T-helper 22 cell (primary cell): ENCODE measurements around the gene TRABD2B.

ENCODE experiments used
- DNase-seq: peaks from one replicate; pipeline ENCODE4 v3.0.0-alpha.2; 2020; ENCODE audit warnings: low read depth

Gene TRABD2B

DNA sequence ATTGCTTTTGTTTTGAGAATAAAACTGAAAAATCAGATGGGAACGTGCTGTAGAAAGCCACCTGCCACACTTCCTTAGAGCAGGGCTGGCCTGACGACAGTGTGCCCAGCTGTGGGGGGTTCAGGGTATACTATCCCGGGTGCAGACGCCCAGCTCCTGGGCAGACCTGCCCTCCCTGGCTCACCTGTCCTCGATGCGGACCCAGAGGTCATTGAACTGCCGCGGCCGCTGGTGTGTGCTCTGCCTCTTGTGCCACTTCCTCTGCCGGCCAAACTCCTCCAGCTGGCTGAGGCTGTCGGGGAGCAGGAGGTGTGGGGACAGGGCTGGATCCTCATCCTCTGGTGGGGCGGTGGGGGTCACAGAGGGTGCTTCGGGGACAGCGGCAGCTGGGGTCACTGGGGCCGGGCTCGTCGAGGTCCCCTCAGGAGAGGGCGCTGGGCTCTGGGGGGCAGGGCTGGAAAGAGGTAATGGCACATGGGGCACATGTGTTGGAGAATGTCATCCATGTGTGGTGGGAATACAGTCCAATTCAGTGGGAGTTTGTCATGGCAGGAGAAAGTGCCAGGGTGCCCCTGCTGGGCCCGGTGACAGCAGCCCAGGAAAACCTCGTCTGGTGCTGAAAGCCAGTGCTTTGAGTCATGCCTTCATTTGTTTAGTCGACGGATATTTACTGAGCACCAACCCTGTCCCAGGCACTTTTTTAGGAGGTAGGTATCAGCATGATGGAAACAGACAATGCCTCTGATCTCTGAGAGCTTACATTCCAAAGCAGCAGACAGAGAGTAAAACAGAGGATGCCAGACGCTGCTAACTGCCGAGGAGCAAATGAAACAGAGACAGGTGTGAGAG lies 222.0 kb downstream of the TRABD2B start:
- DNase-seq: no peak

DNA sequence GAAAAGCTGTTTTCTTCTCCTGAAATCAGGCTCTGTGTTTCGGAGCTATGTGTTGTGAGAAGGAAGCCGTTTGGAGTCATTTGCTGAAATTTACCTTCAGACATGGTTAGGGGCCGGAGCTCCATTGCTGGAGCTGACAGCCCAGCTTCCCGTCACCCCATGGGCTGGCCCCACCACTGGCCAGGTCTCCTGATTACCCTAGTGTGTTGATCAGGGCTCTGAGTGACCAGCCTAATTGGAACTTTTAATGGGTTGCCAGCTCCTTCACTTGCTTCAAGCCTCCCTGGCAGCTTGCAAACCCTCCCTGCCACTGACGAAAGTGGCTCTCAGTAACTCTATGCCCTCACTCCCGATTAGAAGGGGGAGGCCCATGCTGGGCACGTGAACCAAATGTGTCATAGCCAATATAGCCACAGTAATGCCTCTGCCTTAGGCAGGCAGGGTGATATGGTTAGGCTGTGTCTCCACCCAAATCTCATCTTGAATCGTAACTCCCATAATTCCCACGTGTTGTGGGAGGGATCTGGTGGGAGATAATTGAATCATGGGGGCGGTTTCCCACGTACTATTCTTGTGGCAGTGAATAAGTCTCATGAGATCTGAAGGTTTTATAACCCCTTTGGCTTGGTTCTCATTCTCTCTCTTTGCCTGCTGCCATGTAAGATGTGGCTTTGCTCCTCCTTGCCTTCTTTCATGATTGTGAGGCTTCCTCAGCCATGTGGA lies 224.1 kb downstream of the TRABD2B start:
- no peak for DNase-seq

DNA sequence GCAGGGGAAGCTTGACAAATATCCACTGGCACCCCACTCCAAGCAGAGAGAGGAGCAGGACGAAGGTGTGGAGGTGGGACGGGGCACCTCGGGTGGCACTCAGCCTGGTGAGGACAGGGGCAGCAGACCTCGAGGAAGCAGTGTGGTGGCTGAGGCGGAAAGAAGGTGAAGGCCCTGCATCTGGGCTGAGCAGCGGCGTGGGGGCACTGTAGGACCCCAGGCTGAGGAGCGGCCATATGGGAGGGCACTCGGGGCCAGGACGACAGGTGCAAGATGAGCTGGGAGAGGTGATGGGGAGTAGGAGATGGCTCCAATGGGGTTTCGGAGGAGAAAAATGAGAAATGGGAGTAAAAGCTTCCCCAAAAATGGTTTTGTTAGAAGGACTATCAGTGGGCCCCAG lies 224.9 kb downstream of the TRABD2B start:
- DNase-seq: no peak

DNA sequence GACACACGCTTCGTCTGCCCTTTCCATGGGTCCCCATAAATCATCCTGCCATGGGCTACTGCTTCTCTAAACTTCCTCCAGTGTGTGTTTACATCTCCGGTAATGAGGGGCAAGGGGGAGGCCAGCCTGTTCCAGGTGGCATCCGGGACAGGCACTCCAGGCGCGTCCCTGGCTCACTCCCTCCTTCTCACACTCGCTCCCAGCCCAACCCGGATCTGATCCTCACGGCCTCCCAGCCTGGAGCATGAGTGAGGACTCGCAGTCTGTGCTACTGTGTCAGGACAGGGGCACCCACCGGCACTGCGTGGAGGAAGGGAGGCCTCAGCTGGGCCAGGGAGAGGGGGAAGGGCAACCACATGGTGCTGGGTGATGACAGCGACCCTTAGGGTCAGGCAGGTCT lies 225.4 kb downstream of the TRABD2B start:
- DNase-seq: no peak

DNA sequence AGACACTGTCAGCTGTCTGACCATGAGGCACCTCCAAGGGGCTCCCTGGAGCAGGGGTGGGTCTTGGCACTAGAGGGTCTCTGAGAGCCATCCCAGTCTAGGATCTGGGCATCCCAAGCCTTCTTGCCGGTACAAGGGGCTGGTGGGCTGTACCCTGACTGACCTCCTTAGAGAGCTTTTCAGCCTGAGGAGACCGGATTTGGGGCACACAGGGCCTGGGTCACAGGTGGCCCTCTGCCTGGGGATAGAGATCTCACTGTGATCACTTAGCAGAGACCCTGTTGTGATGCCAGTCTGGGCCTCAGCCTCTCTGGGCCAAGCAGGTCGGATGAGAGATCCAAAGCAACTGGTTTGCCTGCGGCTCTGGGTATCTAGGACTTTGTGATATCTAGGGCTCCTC lies 227.2 kb downstream of the TRABD2B start:
- DNase-seq: no peak

DNA sequence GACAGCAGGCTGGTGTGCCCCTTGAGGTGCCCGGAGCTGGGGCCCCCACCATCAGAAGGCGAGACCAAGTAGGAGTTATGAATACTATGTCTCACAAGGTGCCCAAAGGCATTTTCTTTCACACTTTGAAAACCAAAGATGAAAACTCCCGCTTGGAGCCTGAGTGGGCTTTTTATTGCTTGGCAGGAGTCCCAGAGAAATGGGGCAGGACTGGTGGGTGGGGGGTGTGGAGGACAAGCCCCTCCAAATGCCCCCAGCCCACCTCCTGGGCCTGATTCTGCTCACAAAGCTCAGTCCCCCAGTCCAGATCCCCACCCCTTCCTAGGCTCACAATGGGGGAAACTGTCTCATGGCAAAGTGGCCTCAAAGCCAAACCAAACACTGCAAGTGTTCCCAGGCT lies 227.9 kb downstream of the TRABD2B start:
- no peak for DNase-seq

DNA sequence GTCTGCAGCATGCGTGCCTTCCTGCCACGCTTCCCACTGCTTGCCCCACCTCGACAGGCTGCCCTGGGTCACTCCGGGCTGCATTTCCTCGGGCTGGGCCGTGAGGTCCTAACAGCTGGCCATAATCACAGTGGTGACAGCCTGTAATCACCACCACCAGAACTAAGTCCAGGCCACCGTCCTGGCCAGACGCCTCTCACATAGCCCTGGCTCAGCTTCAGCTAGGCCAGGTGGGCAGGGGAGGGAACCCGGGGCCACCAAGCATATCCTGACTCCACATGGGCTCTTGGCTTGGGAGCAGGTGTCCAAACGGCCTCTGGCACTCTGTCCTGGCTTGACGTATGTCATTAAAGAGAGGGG lies 229.5 kb downstream of the TRABD2B start:
- no peak for DNase-seq

DNA sequence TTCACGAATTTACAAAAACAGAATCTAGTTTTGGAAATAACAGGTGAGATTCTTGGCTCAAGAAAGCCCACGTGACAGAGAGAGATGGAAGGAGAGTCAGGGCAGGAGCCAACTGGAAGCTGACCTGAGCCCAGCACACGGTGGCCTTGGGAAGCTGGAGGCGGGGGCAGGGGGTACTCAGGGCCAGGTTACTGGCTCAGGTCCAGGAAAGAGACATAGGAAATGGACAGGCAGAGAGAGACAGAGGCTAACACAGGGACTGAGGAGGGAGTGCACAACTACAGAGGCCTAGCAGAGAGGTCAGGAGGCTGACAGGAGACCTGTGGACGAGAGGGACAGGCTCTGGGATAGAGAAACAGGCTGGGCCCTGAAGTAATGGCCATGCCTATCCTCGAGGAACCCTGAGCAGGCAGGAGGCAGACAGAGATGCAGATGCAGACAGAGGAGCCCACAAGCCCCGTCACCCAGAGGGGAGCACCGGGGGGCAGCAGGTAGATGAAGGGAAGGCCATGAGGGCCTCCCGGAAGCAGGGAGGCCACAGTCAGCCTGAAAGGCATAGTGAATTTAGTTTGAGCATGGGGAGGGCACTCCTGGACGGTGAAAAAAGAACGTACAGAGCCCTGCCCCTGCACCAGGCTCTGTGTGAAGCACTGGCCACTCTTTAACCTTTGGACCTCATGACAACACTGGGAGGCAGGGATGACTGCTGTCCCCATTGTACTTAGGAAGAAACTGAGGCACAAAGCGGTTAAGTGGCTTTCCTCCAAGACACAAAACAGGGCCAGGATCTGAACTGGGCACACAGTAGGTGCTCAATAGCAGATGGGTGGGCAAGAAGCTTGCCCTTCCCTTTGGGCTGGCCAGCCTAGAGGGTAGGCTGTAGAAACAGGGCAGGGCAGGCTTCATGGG lies 230.1 kb downstream of the TRABD2B start:
- DNase-seq: no peak

DNA sequence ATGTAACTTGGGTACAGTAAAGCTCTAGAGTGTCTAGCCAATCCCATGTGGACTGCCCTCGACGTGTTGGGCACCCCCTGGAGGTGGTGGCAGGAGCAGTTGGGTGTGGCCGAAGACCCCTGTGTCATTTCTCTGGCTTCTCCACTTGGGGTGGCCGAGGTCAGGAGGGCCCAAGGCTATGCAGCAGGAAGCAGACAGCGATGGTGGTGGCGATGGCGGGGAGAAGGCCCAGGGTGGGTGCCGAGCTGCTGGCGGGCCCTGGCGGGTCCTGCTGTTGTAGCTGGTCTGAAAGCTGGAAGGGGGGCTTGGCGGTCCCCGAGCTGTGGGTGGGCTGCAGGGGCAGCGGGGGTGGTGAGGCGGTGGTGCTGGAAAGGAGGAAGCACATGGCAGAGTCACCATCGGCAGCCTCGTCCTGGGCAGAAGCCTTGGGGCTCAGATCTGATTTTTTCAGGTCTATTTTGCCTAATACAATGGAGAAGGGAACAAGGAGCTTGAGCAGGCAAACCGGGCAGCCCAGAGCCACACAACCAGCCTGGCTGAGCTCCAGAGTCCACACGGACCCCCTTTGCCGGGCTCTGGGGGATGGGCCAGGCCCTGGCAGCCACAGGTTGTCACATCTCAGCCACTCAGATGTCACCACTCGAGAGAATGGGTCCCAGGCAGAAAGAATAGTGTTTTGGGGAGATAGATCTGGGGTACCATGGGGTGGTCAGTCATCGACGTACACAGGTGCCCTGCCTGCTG lies 231.3 kb downstream of the TRABD2B start:
- DNase-seq: no peak

DNA sequence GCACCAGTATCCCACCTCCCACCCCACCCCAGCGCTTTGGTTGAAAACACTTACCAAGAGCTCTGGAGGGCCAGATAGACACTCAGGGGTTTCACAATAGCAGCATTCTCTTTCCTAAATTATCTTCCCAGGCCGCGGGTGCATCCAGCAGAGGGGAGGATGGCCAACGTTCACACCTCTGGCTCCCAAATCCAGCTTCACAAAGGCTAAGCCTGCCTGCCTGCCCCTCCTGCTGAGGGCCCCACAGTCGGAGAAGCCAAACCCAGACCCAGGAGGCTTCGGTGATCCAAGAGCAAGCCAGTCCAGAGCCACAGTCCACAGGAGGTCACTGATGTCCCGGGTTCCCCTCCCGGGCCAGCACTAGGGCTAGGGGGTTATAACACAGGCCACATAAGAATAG lies 231.9 kb downstream of the TRABD2B start:
- no peak for DNase-seq

DNA sequence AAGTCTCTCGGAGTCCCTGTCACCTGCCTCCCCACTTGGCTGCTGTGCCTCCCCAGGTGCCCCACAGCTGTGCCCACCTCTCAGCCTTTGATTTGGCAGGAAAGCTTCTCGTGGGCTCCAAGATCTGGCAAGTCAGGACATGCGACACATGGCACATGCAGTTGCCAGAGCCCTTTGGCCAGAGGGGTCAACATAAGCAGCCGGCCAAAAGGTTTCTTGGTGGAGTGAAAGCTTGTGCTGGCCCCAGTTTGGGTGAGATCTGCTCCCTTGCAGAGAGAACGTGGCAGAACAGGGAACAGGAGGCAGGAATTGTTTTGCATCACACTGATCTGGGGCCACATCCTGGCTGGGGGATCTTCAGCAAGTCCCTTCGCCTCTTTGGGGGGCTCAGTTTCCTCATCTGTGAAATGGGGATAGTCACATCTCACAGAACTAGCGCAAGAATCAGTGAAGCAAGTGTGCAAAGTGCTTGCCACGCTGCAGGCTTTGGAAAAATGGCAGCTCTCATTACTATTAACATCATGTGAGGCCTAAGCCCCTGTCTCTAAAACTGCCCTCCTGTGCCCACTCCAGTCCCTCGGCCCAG lies 232.6 kb downstream of the TRABD2B start:
- DNase-seq: no peak

DNA sequence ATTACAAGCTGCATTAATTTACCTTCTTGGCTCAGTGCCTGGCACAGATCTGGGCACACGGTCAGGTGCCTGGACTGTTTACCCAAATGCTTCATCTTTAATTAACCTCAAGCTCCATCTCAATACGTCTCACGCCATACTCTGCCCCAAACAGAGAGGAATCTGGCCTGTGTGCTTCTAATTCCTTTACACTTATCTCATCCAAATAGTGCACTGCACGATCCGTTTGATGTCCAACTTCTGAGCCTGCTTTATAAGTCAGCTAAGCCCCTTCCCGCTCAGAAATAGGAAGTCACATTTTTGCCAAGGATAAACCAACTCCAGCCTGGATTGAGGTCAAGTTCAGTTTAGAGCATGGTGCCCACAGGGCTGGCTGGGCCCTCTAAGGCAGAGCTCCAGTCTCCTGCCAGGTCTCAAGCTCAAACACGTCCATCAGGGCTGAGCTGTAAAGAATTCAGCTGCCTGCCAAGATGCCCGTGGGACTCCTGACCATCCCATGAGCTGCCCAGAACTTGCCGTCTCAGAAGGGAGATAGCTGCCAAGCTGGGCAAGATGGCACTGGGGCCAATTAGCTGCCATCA lies 233.5 kb downstream of the TRABD2B start:
- no peak for DNase-seq

DNA sequence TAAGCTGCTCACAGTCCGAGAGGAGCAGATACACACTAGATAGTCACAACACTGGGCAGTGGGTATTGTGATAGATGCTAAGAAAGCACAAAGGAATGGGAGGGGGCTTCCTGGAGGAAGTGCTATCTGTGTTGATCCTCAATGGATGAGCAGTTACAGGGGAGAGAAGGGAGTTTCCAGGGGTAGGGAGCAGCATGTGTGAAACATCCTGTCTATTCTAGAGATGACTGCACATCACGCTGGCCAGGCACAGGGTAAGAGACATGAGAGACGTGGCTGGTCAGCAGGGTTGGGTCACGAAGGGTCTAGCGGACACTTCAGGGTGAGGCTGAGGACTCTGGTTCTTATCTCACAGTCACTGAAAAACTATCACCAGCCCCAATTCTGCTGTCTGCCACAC lies 235.2 kb downstream of the TRABD2B start:
- no peak for DNase-seq

DNA sequence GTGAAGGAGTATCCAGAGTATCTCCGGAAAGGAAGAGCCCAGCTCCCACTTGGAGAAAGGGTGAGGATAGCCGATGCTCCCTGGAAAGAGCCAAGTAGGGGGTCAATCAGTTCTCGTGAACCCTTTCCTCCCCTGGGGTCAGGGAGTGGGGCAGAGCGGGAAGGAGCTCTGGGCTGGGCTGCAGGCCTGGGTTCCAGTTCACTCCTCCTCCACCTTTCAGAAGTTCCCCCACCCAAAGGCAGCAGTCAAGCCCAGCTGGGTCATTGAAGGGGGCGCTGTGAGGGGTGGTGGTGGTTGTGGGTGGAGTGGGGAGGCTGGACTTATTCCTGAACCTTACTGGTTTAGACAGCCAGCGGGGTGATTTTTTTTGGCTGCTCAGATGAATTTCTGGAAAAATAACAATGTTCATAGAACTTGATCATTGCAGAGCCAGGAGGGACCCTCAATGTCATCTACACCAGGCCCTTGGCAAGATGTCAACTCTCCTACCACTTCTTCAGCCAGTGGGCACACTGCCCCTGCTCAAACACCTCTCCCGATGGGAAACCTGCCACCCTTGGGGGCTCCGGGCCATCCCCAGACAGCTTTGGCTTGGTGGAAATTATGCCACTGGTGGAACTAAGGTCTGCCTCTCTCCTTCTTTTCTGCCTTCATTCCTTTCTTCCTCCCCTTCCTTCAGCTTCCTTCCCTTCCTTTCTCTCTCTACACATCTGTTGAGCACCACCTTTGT lies 235.8 kb downstream of the TRABD2B start:
- no peak for DNase-seq

DNA sequence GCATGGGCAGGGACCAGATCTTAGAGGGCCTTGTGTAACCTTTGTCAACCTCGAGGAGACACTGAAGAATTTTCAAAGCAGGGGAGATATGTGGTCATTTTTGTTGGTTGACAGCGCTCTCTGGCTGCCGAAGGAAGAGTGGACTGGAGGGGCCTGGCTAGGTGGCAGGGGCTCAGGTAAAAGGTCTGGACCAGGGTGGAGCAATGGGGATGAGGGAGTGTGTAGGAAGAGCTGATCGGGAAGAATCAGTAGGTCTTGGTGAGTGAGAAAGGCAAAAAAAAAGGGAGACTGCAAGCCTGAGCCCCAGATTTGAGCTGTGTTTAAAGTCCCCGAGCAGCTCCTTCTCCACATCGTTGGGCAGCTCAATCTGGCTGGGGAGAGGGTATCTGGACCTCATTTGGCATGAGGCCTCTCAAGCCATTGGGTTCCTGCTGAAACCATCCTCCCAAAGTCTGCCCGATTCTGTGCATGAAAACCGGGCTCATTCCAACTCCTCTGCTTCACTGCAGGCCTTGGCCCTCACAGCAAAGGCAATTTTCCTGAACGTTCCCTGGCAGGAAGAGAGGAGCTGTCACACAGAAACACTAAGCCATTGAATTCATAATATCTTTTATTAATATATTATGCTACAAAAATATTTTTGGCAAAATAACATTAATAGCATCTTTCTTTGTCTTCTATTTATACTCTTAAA lies 237.1 kb downstream of the TRABD2B start:
- no peak for DNase-seq

DNA sequence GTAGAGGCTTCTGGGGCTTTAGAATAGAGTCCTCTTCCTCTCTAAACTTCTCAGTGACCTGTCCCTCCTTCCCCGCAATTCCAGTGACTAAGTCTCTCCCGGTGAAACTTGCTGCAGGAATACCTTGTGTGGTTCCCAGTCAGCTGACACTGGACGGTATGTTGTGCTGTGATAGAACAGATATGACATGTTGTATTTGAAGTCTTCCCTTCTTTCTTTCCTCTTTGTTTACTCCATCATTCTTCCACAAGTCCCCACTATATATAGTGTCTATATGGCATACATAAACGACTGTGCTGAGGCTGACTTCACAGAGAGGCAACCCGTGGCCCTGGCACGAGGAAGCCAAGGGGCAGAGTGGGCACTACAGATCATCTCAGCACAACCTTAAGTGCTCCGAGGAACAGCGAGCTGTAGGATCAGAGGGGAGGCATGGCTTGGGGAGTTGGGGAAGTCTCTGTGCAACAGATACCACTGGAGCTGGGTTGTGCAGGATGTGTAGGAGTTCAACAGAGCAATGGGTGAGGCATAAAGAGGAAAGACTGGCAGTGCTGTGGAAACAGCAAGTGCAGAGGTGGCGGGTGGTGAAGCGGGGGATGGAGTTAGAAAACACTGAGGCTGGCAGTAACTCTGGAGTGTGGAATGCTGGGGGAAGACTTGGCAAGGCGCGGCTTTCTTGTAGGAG lies 237.8 kb downstream of the TRABD2B start:
- DNase-seq: no peak

DNA sequence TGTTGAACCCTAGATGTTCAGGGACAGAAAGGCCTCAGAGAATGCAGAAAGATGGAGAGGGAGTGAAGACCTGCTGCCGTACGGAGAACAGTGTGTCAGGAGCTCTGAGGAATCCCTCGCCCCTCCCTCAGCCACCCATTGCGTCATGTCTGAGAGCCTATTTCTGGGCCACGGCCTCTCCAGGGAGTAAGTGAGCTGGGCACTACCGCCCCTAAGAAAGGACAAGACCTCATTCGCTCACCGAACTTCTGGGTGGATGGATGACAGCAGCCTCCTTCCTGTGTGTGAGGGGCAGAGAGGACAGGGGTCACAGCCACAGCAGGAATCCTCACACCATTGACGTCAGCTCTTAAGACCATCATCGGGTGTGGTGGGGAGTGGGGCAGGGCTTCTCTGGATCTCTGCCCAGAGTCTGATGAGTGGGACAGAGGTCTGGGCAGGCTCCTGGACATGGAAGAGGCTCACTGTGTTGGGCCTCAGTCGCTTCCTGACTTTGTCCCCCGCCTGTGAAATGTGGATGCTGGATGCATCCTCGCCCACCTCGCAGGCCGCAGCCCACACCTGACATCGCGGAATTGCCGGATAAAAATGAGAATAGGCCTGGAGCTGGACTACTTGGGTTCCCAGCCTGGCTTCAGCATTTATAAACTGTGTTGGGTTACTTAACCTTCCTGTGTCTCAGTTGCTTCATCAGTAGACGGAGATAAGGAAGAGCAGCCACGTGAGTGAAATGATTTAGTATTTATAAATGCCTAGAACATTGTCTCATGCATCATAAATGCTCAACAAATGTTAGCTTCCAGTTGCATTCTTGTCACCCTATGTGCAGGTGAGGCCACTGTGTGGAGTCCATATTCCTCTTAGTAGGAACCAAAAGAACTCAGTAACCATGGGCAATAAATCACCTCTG lies 238.6 kb downstream of the TRABD2B start:
- no peak for DNase-seq
